Measurements from ENCODE around the gene NF1.

The NF1 gene

GRCh38 chr17:31274252-31274651 is 179.5 kb downstream of the NF1 start:
- H2AFZ ChIP-seq (ENCODE audit: low read depth, low read length, severe bottlenecking) = no peak overlapping the region
- H3K9me3 ChIP-seq (ENCODE audit: insufficient read depth, low read length) = no peaks in the 10 kb centered on the region
- 0 out of 2 replicates have a peak, but pooled peaks cover 3% of the 10 kb centered on the region for H3K36me3 ChIP-seq (ENCODE audit: low read length)
- H4K20me1 ChIP-seq (ENCODE audit: low read depth, low read length) = no peaks in the 10 kb centered on the region
- H3K4me3 ChIP-seq (ENCODE audit: insufficient read depth, low read length, poor library complexity, severe bottlenecking) = no peak overlapping the region
- H3K79me2 ChIP-seq (ENCODE audit: insufficient read depth, low read length) = no peaks in the 10 kb centered on the region
- no peak overlapping the region for H3K9ac ChIP-seq (ENCODE audit: low read length)
- H3K27ac ChIP-seq (ENCODE audit: low read depth, low read length) = no peak overlapping the region
- TF ChIP-seq EZH2phosphoT487 (conservative IDR thresholded peaks at IDR 0.05; ENCODE audit: low read length) (no peak), CTCF (IDR thresholded peaks at IDR 0.05; ENCODE audit: insufficient read depth, low read length, poor library complexity, severe bottlenecking) (no peak)
- H3F3A ChIP-seq (ENCODE audit: insufficient read depth) = 0 out of 2 replicates have a peak, but pooled peaks cover 5% of the 10 kb centered on the region
- H3K4me2 ChIP-seq (ENCODE audit: low read depth, low read length, poor library complexity, severe bottlenecking) = no peak overlapping the region
- no peaks in the 10 kb centered on the region for H3K27me3 ChIP-seq (ENCODE audit: low read length)
- no peaks in the 10 kb centered on the region for H3K9me2 ChIP-seq (replicated peaks; ENCODE audit: insufficient read depth, low read length)

GRCh38 chr17:31275116-31275515 is 180.3 kb downstream of the NF1 start:
- Histone ChIP-seq H3K9me2 (replicated peaks; ENCODE audit: insufficient read depth, low read length) (no peaks in the 10 kb centered on the region), H3K79me2 (ENCODE audit: insufficient read depth, low read length) (no peaks in the 10 kb centered on the region), H3K9me3 (ENCODE audit: insufficient read depth, low read length) (no peaks in the 10 kb centered on the region), H3K9ac (ENCODE audit: low read length) (no peak overlapping the region), H3K36me3 (ENCODE audit: low read length) (0 out of 2 replicates have a peak, but pooled peaks cover 3% of the 10 kb centered on the region), H3K4me3 (ENCODE audit: insufficient read depth, low read length, poor library complexity, severe bottlenecking) (no peak overlapping the region), H4K20me1 (ENCODE audit: low read depth, low read length) (no peaks in the 10 kb centered on the region), H2AFZ (ENCODE audit: low read depth, low read length, severe bottlenecking) (no peak overlapping the region), H3K27ac (ENCODE audit: low read depth, low read length) (no peak overlapping the region), H3F3A (ENCODE audit: insufficient read depth) (0 out of 2 replicates have a peak, but pooled peaks cover 5% of the 10 kb centered on the region), H3K27me3 (ENCODE audit: low read length) (no peaks in the 10 kb centered on the region), H3K4me2 (ENCODE audit: low read depth, low read length, poor library complexity, severe bottlenecking) (no peak overlapping the region)
- no peak for TF ChIP-seq EZH2phosphoT487 (conservative IDR thresholded peaks at IDR 0.05; ENCODE audit: low read length)
- no peak for TF ChIP-seq CTCF (IDR thresholded peaks at IDR 0.05; ENCODE audit: insufficient read depth, low read length, poor library complexity, severe bottlenecking)

- no peaks in the 10 kb centered on the region for H3K9me2 ChIP-seq (replicated peaks; ENCODE audit: insufficient read depth, low read length)
- H3K27ac ChIP-seq (ENCODE audit: low read depth, low read length) = no peak overlapping the region
- no peaks in the 10 kb centered on the region for H3K79me2 ChIP-seq (ENCODE audit: insufficient read depth, low read length)
- H3K27me3 ChIP-seq (ENCODE audit: low read length) = no peaks in the 10 kb centered on the region
- no peaks in the 10 kb centered on the region for H4K20me1 ChIP-seq (ENCODE audit: low read depth, low read length)
- no peak overlapping the region for H3K4me2 ChIP-seq (ENCODE audit: low read depth, low read length, poor library complexity, severe bottlenecking)
- H3K9me3 ChIP-seq (ENCODE audit: insufficient read depth, low read length) = no peaks in the 10 kb centered on the region
- H3K9ac ChIP-seq (ENCODE audit: low read length) = no peak overlapping the region
- no peaks in the 10 kb centered on the region; the same call in 1 of the 2 replicates for H3K36me3 ChIP-seq (ENCODE audit: low read length)
- TF ChIP-seq CTCF (IDR thresholded peaks at IDR 0.05; ENCODE audit: insufficient read depth, low read length, poor library complexity, severe bottlenecking) = no peak
- no peak for TF ChIP-seq EZH2phosphoT487 (conservative IDR thresholded peaks at IDR 0.05; ENCODE audit: low read length)
- H3K4me3 ChIP-seq (ENCODE audit: insufficient read depth, low read length, poor library complexity, severe bottlenecking) = no peak overlapping the region
- H2AFZ ChIP-seq (ENCODE audit: low read depth, low read length, severe bottlenecking) = no peak overlapping the region
- no peaks in the 10 kb centered on the region for H3F3A ChIP-seq (ENCODE audit: insufficient read depth)
These were observed 184.6 kb downstream of the NF1 start for GRCh38 chr17:31279401-31279800.

Measured in SU-DHL-6 (cell line).